Ishikawa (cell line): ENCODE results near the gene CNOT11.

Source experiments
- CEBPB ChIP-seq: IDR thresholded peaks from 2 replicates; pipeline ENCODE4 v1.6.1; 2012
- CREB1 ChIP-seq: IDR thresholded peaks from 2 replicates; pipeline ENCODE4 v1.6.1; 2012; ENCODE audit warnings: low read depth
- EGR1 ChIP-seq: IDR thresholded peaks from 2 replicates; pipeline ENCODE4 v1.6.1; 2012
- EP300 ChIP-seq: IDR thresholded peaks from 2 replicates; pipeline ENCODE4 v1.6.1; 2012; ENCODE audit warnings: borderline replicate concordance
- FOXM1 ChIP-seq: IDR thresholded peaks from 2 replicates; pipeline ENCODE4 v1.6.1; 2012; ENCODE audit warnings: low read depth, borderline replicate concordance
- MAX ChIP-seq: IDR thresholded peaks from 2 replicates; pipeline ENCODE4 v1.6.1; 2012
- NFIC ChIP-seq: IDR thresholded peaks from 2 replicates; pipeline ENCODE4 v1.6.1; 2012
- RAD21 ChIP-seq: IDR thresholded peaks from 2 replicates; pipeline ENCODE4 v1.6.1; 2012; ENCODE audit warnings: low read depth
- TAF1 ChIP-seq: IDR thresholded peaks from 2 replicates; pipeline ENCODE4 v1.6.1; 2012; ENCODE audit warnings: low read depth, mild to moderate bottlenecking
- TCF12 ChIP-seq: IDR thresholded peaks from 2 replicates; pipeline ENCODE4 v1.6.1; 2012; ENCODE audit warnings: low read depth
- TEAD4 ChIP-seq: IDR thresholded peaks from 2 replicates; pipeline ENCODE4 v1.6.1; 2012
- YY1 ChIP-seq: IDR thresholded peaks from 2 replicates; pipeline ENCODE4 v1.6.1; 2012; ENCODE audit warnings: low read depth
- ZBTB7A ChIP-seq: IDR thresholded peaks from 2 replicates; pipeline ENCODE4 v1.6.1; 2012; ENCODE audit warnings: low read depth
- TF ChIP-seq, protein P1 (sequence below): IDR thresholded peaks from 2 replicates; pipeline ENCODE4 v1.6.1; 2012; ENCODE audit warnings: low read depth, mild to moderate bottlenecking
- TF ChIP-seq, protein P2 (sequence below): IDR thresholded peaks from 2 replicates; pipeline ENCODE4 v1.6.1; 2012

The CNOT11 gene

GRCh38 chr2:101263377-101263800 lies 10.7 kb downstream of the CNOT11 start:
- TF ChIP-seq FOXM1 (no peak), EGR1 (no peak), TEAD4 (no peak)
- TF ChIP-seq, protein P1, sequence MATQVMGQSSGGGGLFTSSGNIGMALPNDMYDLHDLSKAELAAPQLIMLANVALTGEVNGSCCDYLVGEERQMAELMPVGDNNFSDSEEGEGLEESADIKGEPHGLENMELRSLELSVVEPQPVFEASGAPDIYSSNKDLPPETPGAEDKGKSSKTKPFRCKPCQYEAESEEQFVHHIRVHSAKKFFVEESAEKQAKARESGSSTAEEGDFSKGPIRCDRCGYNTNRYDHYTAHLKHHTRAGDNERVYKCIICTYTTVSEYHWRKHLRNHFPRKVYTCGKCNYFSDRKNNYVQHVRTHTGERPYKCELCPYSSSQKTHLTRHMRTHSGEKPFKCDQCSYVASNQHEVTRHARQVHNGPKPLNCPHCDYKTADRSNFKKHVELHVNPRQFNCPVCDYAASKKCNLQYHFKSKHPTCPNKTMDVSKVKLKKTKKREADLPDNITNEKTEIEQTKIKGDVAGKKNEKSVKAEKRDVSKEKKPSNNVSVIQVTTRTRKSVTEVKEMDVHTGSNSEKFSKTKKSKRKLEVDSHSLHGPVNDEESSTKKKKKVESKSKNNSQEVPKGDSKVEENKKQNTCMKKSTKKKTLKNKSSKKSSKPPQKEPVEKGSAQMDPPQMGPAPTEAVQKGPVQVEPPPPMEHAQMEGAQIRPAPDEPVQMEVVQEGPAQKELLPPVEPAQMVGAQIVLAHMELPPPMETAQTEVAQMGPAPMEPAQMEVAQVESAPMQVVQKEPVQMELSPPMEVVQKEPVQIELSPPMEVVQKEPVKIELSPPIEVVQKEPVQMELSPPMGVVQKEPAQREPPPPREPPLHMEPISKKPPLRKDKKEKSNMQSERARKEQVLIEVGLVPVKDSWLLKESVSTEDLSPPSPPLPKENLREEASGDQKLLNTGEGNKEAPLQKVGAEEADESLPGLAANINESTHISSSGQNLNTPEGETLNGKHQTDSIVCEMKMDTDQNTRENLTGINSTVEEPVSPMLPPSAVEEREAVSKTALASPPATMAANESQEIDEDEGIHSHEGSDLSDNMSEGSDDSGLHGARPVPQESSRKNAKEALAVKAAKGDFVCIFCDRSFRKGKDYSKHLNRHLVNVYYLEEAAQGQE, result no peak
- TF ChIP-seq, protein P2, sequence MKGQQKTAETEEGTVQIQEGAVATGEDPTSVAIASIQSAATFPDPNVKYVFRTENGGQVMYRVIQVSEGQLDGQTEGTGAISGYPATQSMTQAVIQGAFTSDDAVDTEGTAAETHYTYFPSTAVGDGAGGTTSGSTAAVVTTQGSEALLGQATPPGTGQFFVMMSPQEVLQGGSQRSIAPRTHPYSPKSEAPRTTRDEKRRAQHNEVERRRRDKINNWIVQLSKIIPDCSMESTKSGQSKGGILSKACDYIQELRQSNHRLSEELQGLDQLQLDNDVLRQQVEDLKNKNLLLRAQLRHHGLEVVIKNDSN, result no peak

- TF ChIP-seq YY1 (no peak), CEBPB (no peak), ZBTB7A (no peak), TCF12 (no peak), RAD21 (no peak), MAX (no peak), TEAD4 (no peak), FOXM1 (no peak), EGR1 (no peak), TAF1 (no peak), CREB1 (no peak), EP300 (no peak), NFIC (no peak)
- TF ChIP-seq, protein P2, result no peak
- TF ChIP-seq, protein P1, result no peak
Measured at GRCh38 chr2:101264360-101264939, 11.8 kb downstream of the CNOT11 start.

- TF ChIP-seq EP300, result no peak
Measured at GRCh38 chr2:101265893-101266499, 13.3 kb downstream of the CNOT11 start.

DNA sequence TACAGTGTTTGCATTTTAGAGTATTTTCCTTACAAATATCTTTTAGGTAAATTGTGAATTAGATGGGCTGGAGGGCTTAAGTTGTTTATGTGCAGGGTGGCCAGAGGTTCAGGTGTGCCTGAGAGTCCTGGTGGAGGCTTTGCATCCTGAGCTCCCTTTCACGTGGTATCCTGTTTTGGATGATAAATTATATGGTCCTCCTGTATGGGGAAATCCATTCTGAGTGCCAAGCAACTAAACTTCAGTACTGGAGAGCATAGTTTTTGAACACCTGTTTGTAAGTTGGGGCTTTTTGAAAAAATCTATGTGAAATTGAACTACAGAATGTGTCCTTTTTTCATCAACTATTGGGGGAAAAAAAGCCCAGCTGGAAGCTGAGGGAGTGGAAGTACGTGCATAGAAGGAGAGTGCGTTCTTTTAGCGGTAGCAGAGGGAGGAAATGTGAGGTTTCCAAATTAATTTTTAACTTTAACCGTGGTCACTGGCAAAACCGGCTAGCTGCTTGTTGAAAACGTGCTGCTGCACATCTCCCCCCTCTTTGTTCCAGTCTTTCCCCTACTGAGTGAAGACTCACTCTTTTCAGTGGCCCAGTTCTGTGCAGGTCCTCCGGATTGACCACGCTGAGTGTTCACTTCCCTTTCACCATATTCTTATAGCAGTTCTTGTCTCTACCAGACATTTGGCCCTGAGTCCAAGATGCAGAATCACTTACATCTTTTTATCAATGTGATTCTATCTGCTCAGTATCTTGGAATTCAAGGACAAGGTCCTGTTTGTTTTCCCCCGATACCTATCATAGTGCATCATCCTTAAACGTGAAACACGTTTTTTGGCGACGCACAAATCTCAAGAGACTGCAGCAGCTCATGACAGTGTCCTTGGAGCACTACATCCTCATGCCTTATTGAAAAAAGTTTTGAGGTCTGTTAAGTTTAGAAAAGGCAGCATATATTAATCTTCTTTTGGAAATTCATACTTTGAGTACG lies 15.3 kb downstream of the CNOT11 start:
- TF ChIP-seq, protein P1, result no peak
- TF ChIP-seq CEBPB, result no peak
- no peak for TF ChIP-seq MAX
